K562 treated with DMSO at 1 percent for 48 hours (cell line): Measurements from ENCODE around the gene KLRF1. TPM values are rescaled to one million over a fixed set of nuclear protein-coding genes. Genes with fewer than 3 reads are reported as not detected.

Experiments used
- total RNA-seq: library from RNA; unstranded; fragments of 300-600 nt; gene quantifications from 2 replicates; pipeline ENCODE4 v1.2.3, GENCODE V29; 2022; ENCODE audit warnings: low replicate concordance; ENCODE audit errors: extremely low read depth

KLRF1 gene
- not detected in 2 replicates for total RNA-seq

GRCh38 chr12:9827209-9827888 lies at the start of gene KLRF1:
Gene KLRF1, plus strand, starts transcription at chr12:9827481. Its CDS starts 64 bp downstream, at chr12:9827545.

GRCh38 chr12:9869307-9870161 lies 42.3 kb downstream of the KLRF1 start, which contains the start of gene CLEC2B:
Gene CLEC2B, minus strand, starts transcription at chr12:9869354.

GRCh38 chr12:9881246-9881645 lies 54.0 kb downstream of the KLRF1 start, which contains the start of gene KLRF2:
Gene KLRF2, plus strand, starts transcription at chr12:9881489. Its CDS starts 107 bp downstream, at chr12:9881596.

Other genes starting within 250 kb of the KLRF1 start
- gene KLRB1, start 219.6 kb upstream of the KLRF1 start, total RNA-seq, result not detected in 2 replicates
- not detected in 2 replicates for gene CLEC2D, start 157.8 kb upstream of the KLRF1 start, total RNA-seq
- not detected in 2 replicates for gene CLECL1, start 94.4 kb upstream of the KLRF1 start, total RNA-seq
- not detected in 2 replicates for gene CD69, start 66.6 kb upstream of the KLRF1 start, total RNA-seq
- not detected in 2 replicates for gene CLEC2B, start 41.9 kb downstream of the KLRF1 start, total RNA-seq
- gene KLRF2, start 54.0 kb downstream of the KLRF1 start, total RNA-seq, result not detected in 2 replicates
- not detected in 2 replicates for gene CLEC2A, start 104.9 kb downstream of the KLRF1 start, total RNA-seq
- not detected in 2 replicates for gene CLEC12A, start 143.9 kb downstream of the KLRF1 start, total RNA-seq
- not detected in 2 replicates for gene CLEC1B, start 171.6 kb downstream of the KLRF1 start, total RNA-seq
- not detected in 2 replicates for gene CLEC12B, start 183.1 kb downstream of the KLRF1 start, total RNA-seq
- not detected in 2 replicates for gene CLEC9A, start 203.2 kb downstream of the KLRF1 start, total RNA-seq